Measurements from ENCODE around the gene DHDH. TPM values are rescaled to one million over a fixed set of nuclear protein-coding genes. Genes with fewer than 3 reads are reported as not detected.
A peak's percentile ranks its signal among the peaks of the same experiment; 100 is the strongest.

DHDH gene
- total and polyA plus RNA-seq, 2 of the 13 experiments (the other 11 are each of a cell fraction or from before 2014, with no cell fraction given) = 0.13 to 0.91 TPM

DNA sequence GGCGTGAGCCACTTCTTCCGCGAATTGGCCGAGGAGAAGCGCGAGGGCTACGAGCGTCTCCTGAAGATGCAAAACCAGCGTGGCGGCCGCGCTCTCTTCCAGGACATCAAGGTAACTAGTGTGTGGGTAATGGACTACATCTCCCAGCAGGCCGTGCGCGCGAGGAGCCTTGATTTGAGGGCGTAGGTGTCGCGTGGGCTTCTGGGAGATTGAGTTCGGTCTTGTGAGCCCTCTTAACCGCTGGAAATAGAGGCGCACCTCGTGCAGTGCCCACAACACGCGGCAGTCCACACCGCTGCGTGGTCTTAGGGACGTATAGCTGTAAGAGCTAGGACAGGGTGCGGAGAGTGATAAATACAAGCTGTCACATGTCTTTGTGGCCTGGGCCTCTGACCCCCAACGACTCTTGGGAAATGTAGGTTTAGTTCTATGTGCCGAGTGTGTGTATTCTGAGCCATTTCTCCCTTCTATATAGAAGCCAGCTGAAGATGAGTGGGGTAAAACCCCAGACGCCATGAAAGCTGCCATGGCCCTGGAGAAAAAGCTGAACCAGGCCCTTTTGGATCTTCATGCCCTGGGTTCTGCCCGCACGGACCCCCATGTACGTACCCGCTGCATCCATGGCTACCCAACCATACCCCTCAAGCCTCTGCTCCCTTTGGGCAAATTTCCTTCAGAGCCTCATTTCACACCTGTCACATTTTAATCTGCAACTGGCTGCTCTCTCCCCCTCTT is 32.5 kb downstream of the DHDH start (continued):
- TF ChIP-seq, protein P1, sequence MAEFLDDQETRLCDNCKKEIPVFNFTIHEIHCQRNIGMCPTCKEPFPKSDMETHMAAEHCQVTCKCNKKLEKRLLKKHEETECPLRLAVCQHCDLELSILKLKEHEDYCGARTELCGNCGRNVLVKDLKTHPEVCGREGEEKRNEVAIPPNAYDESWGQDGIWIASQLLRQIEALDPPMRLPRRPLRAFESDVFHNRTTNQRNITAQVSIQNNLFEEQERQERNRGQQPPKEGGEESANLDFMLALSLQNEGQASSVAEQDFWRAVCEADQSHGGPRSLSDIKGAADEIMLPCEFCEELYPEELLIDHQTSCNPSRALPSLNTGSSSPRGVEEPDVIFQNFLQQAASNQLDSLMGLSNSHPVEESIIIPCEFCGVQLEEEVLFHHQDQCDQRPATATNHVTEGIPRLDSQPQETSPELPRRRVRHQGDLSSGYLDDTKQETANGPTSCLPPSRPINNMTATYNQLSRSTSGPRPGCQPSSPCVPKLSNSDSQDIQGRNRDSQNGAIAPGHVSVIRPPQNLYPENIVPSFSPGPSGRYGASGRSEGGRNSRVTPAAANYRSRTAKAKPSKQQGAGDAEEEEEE (CRISPR knock-in tag; IDR thresholded peaks at IDR 0.05; ENCODE audit: borderline replicate concordance) = no peak
- TF ChIP-seq, protein P2, sequence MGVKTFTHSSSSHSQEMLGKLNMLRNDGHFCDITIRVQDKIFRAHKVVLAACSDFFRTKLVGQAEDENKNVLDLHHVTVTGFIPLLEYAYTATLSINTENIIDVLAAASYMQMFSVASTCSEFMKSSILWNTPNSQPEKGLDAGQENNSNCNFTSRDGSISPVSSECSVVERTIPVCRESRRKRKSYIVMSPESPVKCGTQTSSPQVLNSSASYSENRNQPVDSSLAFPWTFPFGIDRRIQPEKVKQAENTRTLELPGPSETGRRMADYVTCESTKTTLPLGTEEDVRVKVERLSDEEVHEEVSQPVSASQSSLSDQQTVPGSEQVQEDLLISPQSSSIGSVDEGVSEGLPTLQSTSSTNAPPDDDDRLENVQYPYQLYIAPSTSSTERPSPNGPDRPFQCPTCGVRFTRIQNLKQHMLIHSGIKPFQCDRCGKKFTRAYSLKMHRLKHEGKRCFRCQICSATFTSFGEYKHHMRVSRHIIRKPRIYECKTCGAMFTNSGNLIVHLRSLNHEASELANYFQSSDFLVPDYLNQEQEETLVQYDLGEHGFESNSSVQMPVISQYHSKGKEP (CRISPR knock-in tag; IDR thresholded peaks at IDR 0.05) = no peak
- TF ChIP-seq PCBP1 (IDR thresholded peaks at IDR 0.05; ENCODE audit: borderline replicate concordance, low read depth, low read length) = no peak
- no peak for TF ChIP-seq STAT5B (CRISPR knock-in tag; IDR thresholded peaks at IDR 0.05)
- TF ChIP-seq ZNF607 (CRISPR knock-in tag; IDR thresholded peaks at IDR 0.05; ENCODE audit: borderline replicate concordance) = no peak
- TF ChIP-seq MZF1 (CRISPR knock-in tag; IDR thresholded peaks at IDR 0.05; ENCODE audit: borderline replicate concordance) = no peak
- TF ChIP-seq MED13 (CRISPR knock-in tag; IDR thresholded peaks at IDR 0.05) = 0 out of 2 replicates have a peak, but pooled peaks have one; percentile 29
- TF ChIP-seq, protein P3, sequence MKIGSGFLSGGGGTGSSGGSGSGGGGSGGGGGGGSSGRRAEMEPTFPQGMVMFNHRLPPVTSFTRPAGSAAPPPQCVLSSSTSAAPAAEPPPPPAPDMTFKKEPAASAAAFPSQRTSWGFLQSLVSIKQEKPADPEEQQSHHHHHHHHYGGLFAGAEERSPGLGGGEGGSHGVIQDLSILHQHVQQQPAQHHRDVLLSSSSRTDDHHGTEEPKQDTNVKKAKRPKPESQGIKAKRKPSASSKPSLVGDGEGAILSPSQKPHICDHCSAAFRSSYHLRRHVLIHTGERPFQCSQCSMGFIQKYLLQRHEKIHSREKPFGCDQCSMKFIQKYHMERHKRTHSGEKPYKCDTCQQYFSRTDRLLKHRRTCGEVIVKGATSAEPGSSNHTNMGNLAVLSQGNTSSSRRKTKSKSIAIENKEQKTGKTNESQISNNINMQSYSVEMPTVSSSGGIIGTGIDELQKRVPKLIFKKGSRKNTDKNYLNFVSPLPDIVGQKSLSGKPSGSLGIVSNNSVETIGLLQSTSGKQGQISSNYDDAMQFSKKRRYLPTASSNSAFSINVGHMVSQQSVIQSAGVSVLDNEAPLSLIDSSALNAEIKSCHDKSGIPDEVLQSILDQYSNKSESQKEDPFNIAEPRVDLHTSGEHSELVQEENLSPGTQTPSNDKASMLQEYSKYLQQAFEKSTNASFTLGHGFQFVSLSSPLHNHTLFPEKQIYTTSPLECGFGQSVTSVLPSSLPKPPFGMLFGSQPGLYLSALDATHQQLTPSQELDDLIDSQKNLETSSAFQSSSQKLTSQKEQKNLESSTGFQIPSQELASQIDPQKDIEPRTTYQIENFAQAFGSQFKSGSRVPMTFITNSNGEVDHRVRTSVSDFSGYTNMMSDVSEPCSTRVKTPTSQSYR (CRISPR knock-in tag; IDR thresholded peaks at IDR 0.05; ENCODE audit: borderline replicate concordance) = no peak
- TF ChIP-seq ZNF652 (CRISPR knock-in tag; IDR thresholded peaks at IDR 0.05; ENCODE audit: borderline replicate concordance, low read depth) = no peak
- TF ChIP-seq, protein P4, sequence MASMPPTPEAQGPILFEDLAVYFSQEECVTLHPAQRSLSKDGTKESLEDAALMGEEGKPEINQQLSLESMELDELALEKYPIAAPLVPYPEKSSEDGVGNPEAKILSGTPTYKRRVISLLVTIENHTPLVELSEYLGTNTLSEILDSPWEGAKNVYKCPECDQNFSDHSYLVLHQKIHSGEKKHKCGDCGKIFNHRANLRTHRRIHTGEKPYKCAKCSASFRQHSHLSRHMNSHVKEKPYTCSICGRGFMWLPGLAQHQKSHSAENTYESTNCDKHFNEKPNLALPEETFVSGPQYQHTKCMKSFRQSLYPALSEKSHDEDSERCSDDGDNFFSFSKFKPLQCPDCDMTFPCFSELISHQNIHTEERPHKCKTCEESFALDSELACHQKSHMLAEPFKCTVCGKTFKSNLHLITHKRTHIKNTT (CRISPR knock-in tag; IDR thresholded peaks at IDR 0.05) = no peak
- TF ChIP-seq, protein P5, sequence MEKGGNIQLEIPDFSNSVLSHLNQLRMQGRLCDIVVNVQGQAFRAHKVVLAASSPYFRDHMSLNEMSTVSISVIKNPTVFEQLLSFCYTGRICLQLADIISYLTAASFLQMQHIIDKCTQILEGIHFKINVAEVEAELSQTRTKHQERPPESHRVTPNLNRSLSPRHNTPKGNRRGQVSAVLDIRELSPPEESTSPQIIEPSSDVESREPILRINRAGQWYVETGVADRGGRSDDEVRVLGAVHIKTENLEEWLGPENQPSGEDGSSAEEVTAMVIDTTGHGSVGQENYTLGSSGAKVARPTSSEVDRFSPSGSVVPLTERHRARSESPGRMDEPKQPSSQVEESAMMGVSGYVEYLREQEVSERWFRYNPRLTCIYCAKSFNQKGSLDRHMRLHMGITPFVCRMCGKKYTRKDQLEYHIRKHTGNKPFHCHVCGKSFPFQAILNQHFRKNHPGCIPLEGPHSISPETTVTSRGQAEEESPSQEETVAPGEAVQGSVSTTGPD (CRISPR knock-in tag; IDR thresholded peaks at IDR 0.05) = no peak
- TF ChIP-seq TARDBP (CRISPR knock-in tag; IDR thresholded peaks at IDR 0.05) = no peak
- no peak for TF ChIP-seq HMG20A (CRISPR knock-in tag; IDR thresholded peaks at IDR 0.05; ENCODE audit: borderline replicate concordance)
- peak; percentile 92 for TF ChIP-seq ZNF143 (CRISPR knock-in tag; IDR thresholded peaks at IDR 0.05)
- TF ChIP-seq NFYB (CRISPR knock-in tag; IDR thresholded peaks at IDR 0.05) = no peak
- no peak for TF ChIP-seq ZNF709 (CRISPR knock-in tag; IDR thresholded peaks at IDR 0.05)
- TF ChIP-seq, protein P6, sequence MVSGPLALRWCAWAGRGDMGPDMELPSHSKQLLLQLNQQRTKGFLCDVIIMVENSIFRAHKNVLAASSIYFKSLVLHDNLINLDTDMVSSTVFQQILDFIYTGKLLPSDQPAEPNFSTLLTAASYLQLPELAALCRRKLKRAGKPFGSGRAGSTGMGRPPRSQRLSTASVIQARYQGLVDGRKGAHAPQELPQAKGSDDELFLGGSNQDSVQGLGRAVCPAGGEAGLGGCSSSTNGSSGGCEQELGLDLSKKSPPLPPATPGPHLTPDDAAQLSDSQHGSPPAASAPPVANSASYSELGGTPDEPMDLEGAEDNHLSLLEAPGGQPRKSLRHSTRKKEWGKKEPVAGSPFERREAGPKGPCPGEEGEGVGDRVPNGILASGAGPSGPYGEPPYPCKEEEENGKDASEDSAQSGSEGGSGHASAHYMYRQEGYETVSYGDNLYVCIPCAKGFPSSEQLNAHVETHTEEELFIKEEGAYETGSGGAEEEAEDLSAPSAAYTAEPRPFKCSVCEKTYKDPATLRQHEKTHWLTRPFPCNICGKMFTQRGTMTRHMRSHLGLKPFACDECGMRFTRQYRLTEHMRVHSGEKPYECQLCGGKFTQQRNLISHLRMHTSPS (CRISPR knock-in tag; IDR thresholded peaks at IDR 0.05; ENCODE audit: low read depth) = no peak
- TF ChIP-seq ZNF282 (IDR thresholded peaks at IDR 0.05; ENCODE audit: partially characterized antibody) = no peak
